Right lobe of liver (tissue), 4 donors: ENCODE results near the gene FAAP20.

ENCODE experiments used
- POLR2A ChIP-seq: fragments of 450-650 bp; IDR thresholded peaks from one replicate; pipeline ENCODE4 v1.6.1; 2017; ENCODE audit warnings: antibody characterized with exemption, mild to moderate bottlenecking
- TF ChIP-seq, protein P1 (sequence below), 4 donors: fragments of 200-600 bp in 3 of 4; fragments of 450-650 bp in 1 of 4; IDR thresholded peaks; one replicate each; pipeline versions ENCODE4 v1.5.1 to v1.8.0; 2016 to 2022; ENCODE audit warnings: antibody characterized with exemption in 4 of 4, mild to moderate bottlenecking in 2 of 4
- donor health status: DM: no; HTN: no; CAD: no.
- donor health status: DM: no; HTN: no; CAD: no.
- donor health status: DM: no; HTN: yes; CAD: no.

DNA sequence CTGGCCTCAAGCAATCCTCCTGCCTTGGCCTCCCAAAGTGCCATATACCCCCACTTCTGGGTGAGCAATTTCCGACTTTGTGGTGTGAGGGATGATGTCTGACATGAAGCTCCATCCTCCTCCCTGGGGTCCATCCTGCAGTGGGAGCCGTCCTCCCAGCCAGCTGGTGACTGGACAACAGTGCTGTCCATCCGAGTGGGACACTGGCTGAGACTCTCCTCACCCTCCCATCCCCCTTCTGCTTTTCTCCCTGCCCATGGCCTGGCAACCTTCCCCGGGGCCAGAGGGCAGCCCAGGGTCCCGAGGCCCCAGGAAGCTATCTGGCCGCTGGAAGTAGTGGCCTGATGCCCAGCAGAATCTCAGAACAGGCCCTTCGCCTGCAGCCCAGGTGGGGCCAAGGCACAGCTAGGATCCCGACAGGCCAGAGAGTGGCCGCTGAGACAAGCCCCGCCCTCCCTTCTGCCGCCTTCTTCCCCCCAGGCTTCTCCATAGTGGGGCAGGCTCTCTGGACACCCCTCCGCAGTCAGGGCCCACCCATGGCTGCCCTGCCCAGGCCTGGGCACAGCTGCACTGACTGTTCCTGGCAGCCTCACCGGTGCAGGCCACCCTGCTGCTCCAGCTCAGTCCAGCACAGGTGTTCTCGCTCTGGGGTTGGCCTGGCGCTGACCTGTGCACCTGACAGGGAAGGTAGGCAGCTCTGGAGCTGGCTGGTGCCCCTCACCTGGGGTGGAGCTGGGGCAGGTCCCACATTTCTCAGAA lies 8.4 kb upstream of the FAAP20 start:
- TF ChIP-seq, protein P1, sequence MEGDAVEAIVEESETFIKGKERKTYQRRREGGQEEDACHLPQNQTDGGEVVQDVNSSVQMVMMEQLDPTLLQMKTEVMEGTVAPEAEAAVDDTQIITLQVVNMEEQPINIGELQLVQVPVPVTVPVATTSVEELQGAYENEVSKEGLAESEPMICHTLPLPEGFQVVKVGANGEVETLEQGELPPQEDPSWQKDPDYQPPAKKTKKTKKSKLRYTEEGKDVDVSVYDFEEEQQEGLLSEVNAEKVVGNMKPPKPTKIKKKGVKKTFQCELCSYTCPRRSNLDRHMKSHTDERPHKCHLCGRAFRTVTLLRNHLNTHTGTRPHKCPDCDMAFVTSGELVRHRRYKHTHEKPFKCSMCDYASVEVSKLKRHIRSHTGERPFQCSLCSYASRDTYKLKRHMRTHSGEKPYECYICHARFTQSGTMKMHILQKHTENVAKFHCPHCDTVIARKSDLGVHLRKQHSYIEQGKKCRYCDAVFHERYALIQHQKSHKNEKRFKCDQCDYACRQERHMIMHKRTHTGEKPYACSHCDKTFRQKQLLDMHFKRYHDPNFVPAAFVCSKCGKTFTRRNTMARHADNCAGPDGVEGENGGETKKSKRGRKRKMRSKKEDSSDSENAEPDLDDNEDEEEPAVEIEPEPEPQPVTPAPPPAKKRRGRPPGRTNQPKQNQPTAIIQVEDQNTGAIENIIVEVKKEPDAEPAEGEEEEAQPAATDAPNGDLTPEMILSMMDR (IDR thresholded peaks at IDR 0.05), result no peak
- TF ChIP-seq POLR2A, result no peak
